GM12878 (cell line): ENCODE results near the gene DHFR. TPM values are rescaled to one million over a fixed set of nuclear protein-coding genes. Genes with fewer than 3 reads are reported as not detected.

Experiments
- ATAC-seq: fragments of 200-7000 bp; cut with Tn5 transposase; 3 replicates; pipeline ENCODE4 v1.9.1; 2020; ENCODE audit warnings: mild to moderate bottlenecking, moderate library complexity
- BruUV-seq: library from RNA; stranded (reverse); fragments of 400-500 nt; replicated peaks from 2 replicates; lab custom pipeline; 2021; lab: Mats Ljungman, UMichigan
- CTCF ChIA-PET: fragments of 300-600 bp; sonication (Branson Sonifier 250); formaldehyde crosslinking; extraction: SDS; loops from one replicate; lab custom pipeline; 2021; ENCODE audit warnings: inconsistent platforms; lab: Yijun Ruan, JAX
- POLR2A ChIA-PET: fragments of 350-600 bp; formaldehyde crosslinking; extraction: SDS; loops from one replicate; lab custom pipeline; 2021; ENCODE audit warnings: inconsistent platforms; lab: Charles Lee
- RAD21 ChIA-PET: fragments of 300-600 bp; sonication (Branson Sonifier 250); formaldehyde crosslinking; loops from one replicate; lab custom pipeline; 2023; ENCODE audit warnings: antibody characterized with exemption; ENCODE audit not compliant: unreplicated experiment; lab: Charles Lee
- SMC1A ChIA-PET: fragments of 300-600 bp; sonication (Branson Sonifier 250); formaldehyde crosslinking; loops from one replicate; lab custom pipeline; 2023; ENCODE audit not compliant: unreplicated experiment, uncharacterized antibody; lab: Charles Lee
- DNase-seq: peaks from one replicate; pipeline ENCODE4 v3.0.0-alpha.2; 2011; ENCODE audit warnings: low read depth, low spot score
- FAIRE-seq: peaks from 3 replicates; lab custom pipeline; 2011; peaks lifted over from hg19 to GRCh38; lab: Jason Lieb, UNC
- H2AFZ ChIP-seq: 2 replicates; pipeline ENCODE4 v1.6.0; 2011; ENCODE audit warnings: low read depth, low read length, control low read depth; ENCODE audit not compliant: control insufficient read depth
- H3K27ac ChIP-seq: 2 replicates; pipeline ENCODE4 v1.5.1; 2011; ENCODE audit warnings: control low read depth; ENCODE audit not compliant: control insufficient read depth, insufficient read depth
- H3K27me3 ChIP-seq, 2 experiments: replicated peaks in 1 of 2; 2 replicates each; pipeline versions ENCODE4 v1.6.0 to v1.6.1; 2011; ENCODE audit warnings: low read length in 1 of 2; ENCODE audit not compliant: control insufficient read depth in 2 of 2, insufficient read depth in 2 of 2
- H3K36me3 ChIP-seq, 2 experiments: 2 replicates each; pipeline ENCODE4 v1.5.1; 2011; ENCODE audit warnings: low read length in 1 of 2; ENCODE audit not compliant: control insufficient read depth in 2 of 2, insufficient read depth in 2 of 2
- H3K4me1 ChIP-seq: 2 replicates; pipeline ENCODE4 v1.6.1; 2011; ENCODE audit warnings: mild to moderate bottlenecking, low read length, moderate library complexity, mixed read lengths; ENCODE audit not compliant: control insufficient read depth, insufficient read depth
- H3K4me2 ChIP-seq: 2 replicates; pipeline ENCODE4 v1.6.0; 2011; ENCODE audit warnings: control low read depth; ENCODE audit not compliant: control insufficient read depth, insufficient read depth
- H3K4me3 ChIP-seq: fragments of 200-600 bp; sonication (generic); 2 replicates; pipeline ENCODE4 v1.5.1; 2016
- H3K79me2 ChIP-seq: 2 replicates; pipeline ENCODE4 v1.6.0; 2011; ENCODE audit warnings: low read length; ENCODE audit not compliant: control insufficient read depth, insufficient read depth
- H3K9ac ChIP-seq: 2 replicates; pipeline ENCODE4 v1.8.0; 2011; ENCODE audit warnings: low read length, control low read depth, mixed read lengths; ENCODE audit not compliant: control insufficient read depth, insufficient read depth
- H3K9me3 ChIP-seq: replicated peaks from 3 replicates; pipeline ENCODE4 v1.5.1; 2011; ENCODE audit warnings: mild to moderate bottlenecking, low read length; ENCODE audit not compliant: control insufficient read depth, insufficient read depth
- H4K20me1 ChIP-seq: 2 replicates; pipeline ENCODE4 v1.6.0; 2011; ENCODE audit not compliant: control insufficient read depth, insufficient read depth
- BCLAF1 ChIP-seq: fragments of 450-650 bp; IDR thresholded peaks from 2 replicates; pipeline ENCODE4 v1.6.1; 2017; ENCODE audit warnings: antibody characterized with exemption, mild to moderate bottlenecking, moderate library complexity
- CBX5 ChIP-seq: sonication (generic); IDR thresholded peaks from 2 replicates; pipeline ENCODE4 v1.6.1; 2016; ENCODE audit warnings: low read depth, moderate library complexity, mild to moderate bottlenecking, inconsistent platforms
- DPF2 ChIP-seq: fragments of 450-650 bp; IDR thresholded peaks from 2 replicates; pipeline ENCODE4 v1.6.1; 2017; ENCODE audit warnings: mild to moderate bottlenecking
- ETV6 ChIP-seq, 2 experiments: fragments of 450-650 bp in 1 of 2; IDR thresholded peaks in 1 of 2; conservative IDR thresholded peaks in 1 of 2; 2 replicates each; pipeline ENCODE4 v1.6.1; 2014; ENCODE audit warnings: antibody characterized with exemption in 1 of 2, borderline replicate concordance in 1 of 2, low read depth in 1 of 2, mild to moderate bottlenecking in 1 of 2, moderate library complexity in 1 of 2
- KAT2A ChIP-seq: conservative IDR thresholded peaks from 2 replicates; pipeline ENCODE4 v1.6.1; 2011; ENCODE audit warnings: low read depth, low read length; ENCODE audit not compliant: control insufficient read depth
- RCOR1 ChIP-seq: conservative IDR thresholded peaks from 2 replicates; pipeline ENCODE4 v1.6.1; 2012; ENCODE audit warnings: low read depth, low read length, improper control_type of control experiment
- SP1 ChIP-seq: IDR thresholded peaks from one replicate; pipeline ENCODE4 v1.6.1; 2011; ENCODE audit warnings: low read depth, low read length
- SREBF2 ChIP-seq: IDR thresholded peaks from 2 replicates; pipeline ENCODE4 v1.6.1; 2012; ENCODE audit warnings: mild to moderate bottlenecking, low read length
- TARDBP ChIP-seq: IDR thresholded peaks from 2 replicates; pipeline ENCODE4 v1.6.1; 2016; ENCODE audit warnings: borderline replicate concordance
- WGBS: methylation state at CpG from one replicate; pipeline ENCODE4 v1.1.6; 2016; ENCODE audit warnings: low lambda C conversion rate; ENCODE audit not compliant: insufficient replicate concordance, insufficient coverage; ENCODE audit errors: missing lambda C conversion rate; 5-methylcytosine and 5-hydroxymethylcytosine counted together
- in situ Hi-C: fragments of 300-500 bp; cut with MboI; formaldehyde crosslinking; loops from 9 replicates; pipeline ENCODE4 v1.14.3; 2018; ENCODE audit warnings: mixed read lengths
- intact Hi-C: fragments of 100-400 bp; cut with micrococcal nuclease; formaldehyde crosslinking; loops from one replicate; pipeline ENCODE4 v1.14.2; 2022; ENCODE audit not compliant: unreplicated experiment
- polyA plus RNA-seq, 11 experiments: library from polyadenylated mRNA; depleted of rRNA in 4 of 11; unstranded in 6 of 11; stranded (reverse) in 5 of 11; fragments of >200 nt; fragmentation: Nextera tagmentation in 4 of 11; fragmentation: Illumina TruSeq in 1 of 11; extraction: Ambion mirVana in 4 of 11; extraction: Trizol in 1 of 11; gene quantifications; 1 replicate in 1 of 11; 2 replicates in 10 of 11; pipeline versions ENCODE4 v1.2.1 to v1.2.3, GENCODE V29; 2011 to 2016; ENCODE audit warnings: inconsistent platforms in 2 of 11, missing spikeins in 2 of 11, low read depth in 1 of 11
- total RNA-seq, 4 experiments: library from RNA; depleted of rRNA in 3 of 4; stranded (reverse); fragments of >200 nt in 3 of 4; fragmentation: Illumina TruSeq in 1 of 4; extraction: Trizol in 1 of 4; gene quantifications; 2 replicates each; pipeline versions ENCODE4 v1.2.1 to v1.2.3, GENCODE V29; 2013 to 2021

Gene DHFR
- total and polyA plus RNA-seq, 10 of the 15 experiments (the other 5 are each of a cell fraction or from before 2014, with no cell fraction given): 57.9 to 143 (median 71.4) TPM

GRCh38 chr5:80623999-80624398 lies 30.8 kb downstream of the DHFR start:
- H3K4me1 ChIP-seq: no peaks in the 10 kb centered on the region
- no peak overlapping the region for H3K9ac ChIP-seq
- POLR2A ChIA-PET: interaction anchor here (0.6 to 0.7 kb wide), 3 partner anchors 29 to 471 kb away, joined by 5 read pairs; no protein-coding TSS in a partner anchor
- no peaks in the 10 kb centered on the region for H3K9me3 ChIP-seq
- H3K36me3 ChIP-seq: no peaks in the 10 kb centered on the region
- in situ Hi-C loops: no loop called here
- no peak for DNase-seq
- H4K20me1 ChIP-seq: no peaks in the 10 kb centered on the region
- no peaks in the 10 kb centered on the region for H3K79me2 ChIP-seq
- intact Hi-C loops: no loop called here
- no peak overlapping the region for H2AFZ ChIP-seq
- TF ChIP-seq ETV6 (conservative IDR thresholded peaks at IDR 0.05 in 1 of 2, IDR thresholded peaks at IDR 0.05 in 1 of 2; ENCODE audit: borderline replicate concordance in 1 of 2, low read depth in 1 of 2) (no peak), SP1 (no peak)
- no peak overlapping the region for H3K4me3 ChIP-seq
- ATAC-seq: no peak
- H3K27me3 ChIP-seq: no peaks in the 10 kb centered on the region
- H3K4me2 ChIP-seq: no peak overlapping the region
- 73% methylated on average over 4 of the region's 4 CpGs for WGBS
- no peak for FAIRE-seq
- BruUV-seq: no TSS peak
- H3K27ac ChIP-seq: no peak overlapping the region
- CTCF ChIA-PET: interaction anchor here (0.6 kb wide), 1 partner anchor 190 kb away, joined by 3 read pairs; no protein-coding TSS in a partner anchor
- RAD21 ChIA-PET: no interaction called here
- SMC1A ChIA-PET: interaction anchor here (0.7 to 0.8 kb wide), 2 partner anchors 96 to 634 kb away, joined by 3 read pairs; no protein-coding TSS in a partner anchor

- Histone ChIP-seq H4K20me1 (no peaks in the 10 kb centered on the region), H2AFZ (no peak overlapping the region), H3K27me3 (no peaks in the 10 kb centered on the region), H3K4me2 (no peak overlapping the region), H3K4me1 (no peaks in the 10 kb centered on the region), H3K4me3 (no peak overlapping the region), H3K79me2 (no peaks in the 10 kb centered on the region), H3K36me3 (no peaks in the 10 kb centered on the region; a peak in 1 of 4 replicates), H3K9ac (no peak overlapping the region), H3K27ac (no peak overlapping the region), H3K9me3 (no peaks in the 10 kb centered on the region)
- SMC1A ChIA-PET: no interaction called here
- RAD21 ChIA-PET: no interaction called here
- no TSS peak for BruUV-seq
- TF ChIP-seq BCLAF1: no peak
- no peak for TF ChIP-seq RCOR1
- TF ChIP-seq KAT2A: no peak
- TF ChIP-seq CBX5: no peak
- TF ChIP-seq DPF2: no peak
- TF ChIP-seq SREBF2: no peak
- no peak for TF ChIP-seq TARDBP
- no peak for DNase-seq
- intact Hi-C loops: no loop called here
- CTCF ChIA-PET: interaction anchor here (0.6 kb wide), 1 partner anchor 1278 kb away, joined by 3 read pairs; no protein-coding TSS in a partner anchor
- FAIRE-seq: no peak
- in situ Hi-C loops: no loop called here
- POLR2A ChIA-PET: interaction anchor here (0.7 kb wide), 1 partner anchor 238 kb away, joined by 3 read pairs; no protein-coding TSS in a partner anchor
- no peak for ATAC-seq
- 94% methylated on average over 2 of the region's 2 CpGs for WGBS
Measured at GRCh38 chr5:80622756-80623155, 32.0 kb downstream of the DHFR start.
